Erythroblast (primary cell): ENCODE measurements around the gene SPACA7.

ENCODE experiments used
- GATA1 ChIP-seq: IDR thresholded peaks from 2 replicates; pipeline ENCODE4 v1.6.1; 2011; ENCODE audit warnings: low read depth, mild to moderate bottlenecking, control low read depth, low read length, moderate library complexity
- POLR2A ChIP-seq: IDR thresholded peaks from 2 replicates; pipeline ENCODE4 v1.6.1; 2011; ENCODE audit warnings: mild to moderate bottlenecking, low read length

- no peak for TF ChIP-seq POLR2A
- TF ChIP-seq GATA1 = no peak
These were observed 34.7 kb upstream of the SPACA7 start for GRCh38 chr13:112341446-112341845.
